Tibial nerve (tissue), 4 donors: ENCODE data around the gene AP2S1. TPM values are rescaled to one million over a fixed set of nuclear protein-coding genes. Genes with fewer than 3 reads are reported as not detected.
"Not testable (repeated sequence)": the region's sequence is repeated elsewhere in the genome, so short reads cannot be mapped to it uniquely, and the experiment has no call there.

ENCODE experiments used
- DNase-seq, 2 donors: peaks; one replicate each; pipeline ENCODE4 v3.0.0-alpha.2; 2019; ENCODE audit warnings: low spot score in 2 of 2
- H3K27ac ChIP-seq, 4 donors: fragments of 200-600 bp; sonication (generic) in 3 of 4; one replicate each; pipeline ENCODE4 v1.5.1; 2017 to 2019; ENCODE audit warnings: mild to moderate bottlenecking in 1 of 4
- H3K27me3 ChIP-seq, 2 donors: fragments of 200-600 bp; sonication (generic) in 1 of 2; one replicate each; pipeline versions ENCODE4 v1.5.1 to v1.6.0; 2017 to 2019
- H3K36me3 ChIP-seq, 3 donors: fragments of 200-600 bp; sonication (generic); one replicate each; pipeline ENCODE4 v1.5.1; 2018 to 2019
- H3K4me1 ChIP-seq, 4 donors: fragments of 200-600 bp; sonication (generic) in 3 of 4; one replicate each; pipeline ENCODE4 v1.5.1; 2017 to 2019
- H3K4me3 ChIP-seq, 4 donors: fragments of 200-600 bp; sonication (generic) in 3 of 4; one replicate each; pipeline ENCODE4 v1.5.1; 2017 to 2019; ENCODE audit warnings: mild to moderate bottlenecking in 1 of 4, moderate library complexity in 1 of 4
- H3K9me3 ChIP-seq, 4 donors: fragments of 200-600 bp; sonication (generic) in 3 of 4; one replicate each; pipeline ENCODE4 v1.5.1; 2017 to 2019
- CTCF ChIP-seq, 5 experiments: fragments of 200-600 bp in 3 of 5; fragments of 450-650 bp in 2 of 5; sonication (generic) in 3 of 5; IDR thresholded peaks; one replicate each; pipeline ENCODE4 v1.5.1; 2016 to 2019; ENCODE audit warnings: antibody characterized with exemption in 5 of 5, mild to moderate bottlenecking in 3 of 5, moderate library complexity in 2 of 5
- EP300 ChIP-seq, 2 donors: sonication (generic); formaldehyde crosslinking; IDR thresholded peaks; one replicate each; pipeline ENCODE4 v1.6.1; 2017; ENCODE audit warnings: antibody characterized with exemption in 2 of 2, mild to moderate bottlenecking in 1 of 2
- POLR2A ChIP-seq, 2 donors: fragments of 450-650 bp; IDR thresholded peaks; one replicate each; pipeline ENCODE4 v1.6.1; 2017; ENCODE audit warnings: antibody characterized with exemption in 2 of 2, mild to moderate bottlenecking in 2 of 2, moderate library complexity in 2 of 2
- WGBS, 2 donors: methylation state at CpG; one replicate each; pipeline ENCODE4 v1.1.5; 2018; 5-methylcytosine and 5-hydroxymethylcytosine counted together
- total RNA-seq, 4 donors: library from RNA; depleted of rRNA; stranded (reverse); fragments of >200 nt; gene quantifications; one replicate each; pipeline ENCODE4 v1.1.0, GENCODE V29; 2016

AP2S1 gene
- total RNA-seq, 4 donors from 2014 or later, result 32.1 to 108 (median 64.6) TPM

GRCh38 chr19:46878613-46879375 lies 28.1 kb upstream of the AP2S1 start:
- no peak overlapping the region for H3K27ac ChIP-seq
- DNase-seq, result no peak
- no peak overlapping the region for H3K4me3 ChIP-seq
- H3K36me3 ChIP-seq, result no peaks in the 10 kb centered on the region
- peaks cover 0 to 31% (median 0%) of the 10 kb centered on the region in 4 donors for H3K4me1 ChIP-seq
- whole genome bisulfite sequencing, 2 donors, result 59 to 62% methylated on average over 9 of the region's 9 CpGs
- H3K27me3 ChIP-seq, result no peaks in the 10 kb centered on the region
- H3K9me3 ChIP-seq, result no peaks in the 10 kb centered on the region
- TF ChIP-seq CTCF (IDR thresholded peaks at IDR 0.05) (no peak), POLR2A (IDR thresholded peaks at IDR 0.05) (no peak), EP300 (IDR thresholded peaks at IDR 0.05) (no peak)

- no peaks in the 10 kb centered on the region for H3K36me3 ChIP-seq
- no peaks in the 10 kb centered on the region for H3K27me3 ChIP-seq
- DNase-seq, result no peak
- WGBS, 2 donors, result 89 to 90% methylated on average over 6 of the region's 6 CpGs
- no peak for TF ChIP-seq CTCF (IDR thresholded peaks at IDR 0.05)
- no peak for TF ChIP-seq POLR2A (IDR thresholded peaks at IDR 0.05)
- no peak for TF ChIP-seq EP300 (IDR thresholded peaks at IDR 0.05)
- no peak overlapping the region for H3K27ac ChIP-seq
- no peak overlapping the region for H3K4me3 ChIP-seq
- H3K4me1 ChIP-seq, result peaks cover 0 to 10% (median 0%) of the 10 kb centered on the region in 4 donors
- H3K9me3 ChIP-seq, result no peaks in the 10 kb centered on the region
Observed at GRCh38 chr19:46875657-46876056, 25.0 kb upstream of the AP2S1 start.

GRCh38 chr19:46875234-46875633 lies 24.6 kb upstream of the AP2S1 start:
- TF ChIP-seq POLR2A (IDR thresholded peaks at IDR 0.05) (no peak), CTCF (IDR thresholded peaks at IDR 0.05) (no peak), EP300 (IDR thresholded peaks at IDR 0.05) (no peak)
- Histone ChIP-seq H3K4me3 (no peak overlapping the region), H3K27ac (no peak overlapping the region), H3K27me3 (no peaks in the 10 kb centered on the region), H3K9me3 (no peaks in the 10 kb centered on the region), H3K4me1 (peaks cover 0 to 10% (median 0%) of the 10 kb centered on the region in 4 donors), H3K36me3 (no peaks in the 10 kb centered on the region)
- no peak for DNase-seq
- WGBS, 2 donors, result 70 to 79% methylated on average over 4 of the region's 4 CpGs

GRCh38 chr19:46872967-46873366 lies 22.3 kb upstream of the AP2S1 start:
- DNase-seq, result no peak
- no peak overlapping the region for H3K4me3 ChIP-seq
- H3K27ac ChIP-seq, result no peak overlapping the region
- no peaks in the 10 kb centered on the region for H3K27me3 ChIP-seq
- no peaks in the 10 kb centered on the region for H3K36me3 ChIP-seq
- H3K9me3 ChIP-seq, result no peaks in the 10 kb centered on the region
- H3K4me1 ChIP-seq, result peaks cover 0 to 10% (median 0%) of the 10 kb centered on the region in 4 donors
- WGBS, 2 donors, result 79 to 83% methylated on average over 4 of the region's 4 CpGs
- TF ChIP-seq CTCF (IDR thresholded peaks at IDR 0.05) (no peak), EP300 (IDR thresholded peaks at IDR 0.05) (no peak), POLR2A (IDR thresholded peaks at IDR 0.05) (no peak)

GRCh38 chr19:46871173-46871572 lies 20.5 kb upstream of the AP2S1 start:
- not testable (repeated sequence) for DNase-seq, H3K36me3 ChIP-seq, H3K27me3 ChIP-seq, H3K27ac ChIP-seq, H3K4me3 ChIP-seq, H3K9me3 ChIP-seq
- WGBS, 2 donors, result 87 to 93% methylated on average over 5 of the region's 5 CpGs
- peaks cover 0 to 28% (median 3%) of the 10 kb centered on the region in 4 donors for H3K4me1 ChIP-seq
